ENCODE data around the gene RPS6KA5.
A peak's percentile ranks its signal among the peaks of the same experiment; 100 is the strongest.

The RPS6KA5 gene

GRCh38 chr14:91067186-91067585, 6.7 kb upstream of the RPS6KA5 start:
- Histone ChIP-seq H3K9me2 (ENCODE audit: low read depth, low read length) (no peaks in the 10 kb centered on the region), H3K4me2 (ENCODE audit: low read length) (no peak overlapping the region)
- no peak for TF ChIP-seq CTCF (IDR thresholded peaks at IDR 0.05; ENCODE audit: low read length)
- TF ChIP-seq EZH2 (IDR thresholded peaks at IDR 0.05; ENCODE audit: borderline replicate concordance, low read length) = no peak

GRCh38 chr14:91065266-91065665, 4.8 kb upstream of the RPS6KA5 start:
- Histone ChIP-seq H3K27ac (ENCODE audit: low read depth, low read length, poor library complexity, severe bottlenecking) (no peak overlapping the region), H3F3A (ENCODE audit: insufficient read depth, low read length) (no peaks in the 10 kb centered on the region), H3K27me3 (ENCODE audit: insufficient read depth, low read length) (no peaks in the 10 kb centered on the region), H3K36me3 (ENCODE audit: insufficient read depth, low read length) (no peaks in the 10 kb centered on the region; the same call in 1 of the 2 replicates), H3K4me3 (ENCODE audit: low read depth, low read length, poor library complexity, severe bottlenecking) (no peak overlapping the region), H4K20me1 (ENCODE audit: insufficient read depth, low read length) (no peaks in the 10 kb centered on the region), H2AFZ (ENCODE audit: low read length) (no peak overlapping the region), H3K9me3 (ENCODE audit: low read length) (no peaks in the 10 kb centered on the region), H3K4me1 (ENCODE audit: insufficient read depth, low read length, severe bottlenecking) (peaks cover 25% of the 10 kb centered on the region), H3K9me2 (ENCODE audit: low read depth, low read length) (no peaks in the 10 kb centered on the region), H3K4me2 (ENCODE audit: low read length) (no peak overlapping the region), H3K79me2 (ENCODE audit: insufficient read depth, low read length) (no peaks in the 10 kb centered on the region), H3K9ac (ENCODE audit: low read length) (no peak overlapping the region)
- TF ChIP-seq CTCF (IDR thresholded peaks at IDR 0.05; ENCODE audit: low read length) = no peak
- TF ChIP-seq EZH2 (IDR thresholded peaks at IDR 0.05; ENCODE audit: borderline replicate concordance, low read length) = no peak

More at GRCh38 chr14:91067186-91067585, 6.7 kb upstream of the RPS6KA5 start:
- Histone ChIP-seq H4K20me1 (ENCODE audit: insufficient read depth, low read length) (no peaks in the 10 kb centered on the region), H3K27me3 (ENCODE audit: insufficient read depth, low read length) (no peaks in the 10 kb centered on the region), H3K4me3 (ENCODE audit: low read depth, low read length, poor library complexity, severe bottlenecking) (no peak overlapping the region), H3K79me2 (ENCODE audit: insufficient read depth, low read length) (no peaks in the 10 kb centered on the region), H3K4me1 (ENCODE audit: insufficient read depth, low read length, severe bottlenecking) (peaks cover 15% of the 10 kb centered on the region), H3K27ac (ENCODE audit: low read depth, low read length, poor library complexity, severe bottlenecking) (no peak overlapping the region), H3K9me3 (ENCODE audit: low read length) (no peaks in the 10 kb centered on the region), H3F3A (ENCODE audit: insufficient read depth, low read length) (no peaks in the 10 kb centered on the region), H3K36me3 (ENCODE audit: insufficient read depth, low read length) (no peaks in the 10 kb centered on the region; the same call in 1 of the 2 replicates), H3K9ac (ENCODE audit: low read length) (no peak overlapping the region), H2AFZ (ENCODE audit: low read length) (peak overlapping the region; percentile 16; the same call in 1 of the 2 replicates)

GRCh38 chr14:91063119-91063518, 2.7 kb upstream of the RPS6KA5 start:
- TF ChIP-seq CTCF (IDR thresholded peaks at IDR 0.05; ENCODE audit: low read length) (no peak), EZH2 (IDR thresholded peaks at IDR 0.05; ENCODE audit: borderline replicate concordance, low read length) (no peak)
- Histone ChIP-seq H3K36me3 (ENCODE audit: insufficient read depth, low read length) (no peaks in the 10 kb centered on the region), H3K4me3 (ENCODE audit: low read depth, low read length, poor library complexity, severe bottlenecking) (no peak overlapping the region), H3K79me2 (ENCODE audit: insufficient read depth, low read length) (no peaks in the 10 kb centered on the region), H3K9me2 (ENCODE audit: low read depth, low read length) (no peaks in the 10 kb centered on the region), H3K9me3 (ENCODE audit: low read length) (no peaks in the 10 kb centered on the region), H3F3A (ENCODE audit: insufficient read depth, low read length) (no peaks in the 10 kb centered on the region), H3K27me3 (ENCODE audit: insufficient read depth, low read length) (no peaks in the 10 kb centered on the region), H3K9ac (ENCODE audit: low read length) (no peak overlapping the region), H2AFZ (ENCODE audit: low read length) (peak overlapping the region; percentile 99), H4K20me1 (ENCODE audit: insufficient read depth, low read length) (no peaks in the 10 kb centered on the region), H3K4me2 (ENCODE audit: low read length) (no peak overlapping the region), H3K4me1 (ENCODE audit: insufficient read depth, low read length, severe bottlenecking) (peaks cover 32% of the 10 kb centered on the region), H3K27ac (ENCODE audit: low read depth, low read length, poor library complexity, severe bottlenecking) (peak overlapping the region; percentile 36)
